Activated naive CD4-positive, alpha-beta T cell (primary cell): ENCODE results near the gene STX17.
"Not testable (repeated sequence)": the region's sequence is repeated elsewhere in the genome, so short reads cannot be mapped to it uniquely, and the experiment has no call there.

Source experiments
- DNase-seq, 4 experiments: peaks; one replicate each; lab custom pipeline; 2025; lab: John Stamatoyannopoulos, UW

STX17 gene

GRCh38 chr9:99906403-99907207 lies at the start of gene STX17:
Gene STX17, plus strand, starts transcription at chr9:99906654. Its CDS starts 8,586 bp downstream, at chr9:99915240.
- peak; percentile 45 to 84 (median 64) for DNase-seq

- DNase-seq: not testable (repeated sequence)
These were observed 48.9 kb upstream of the STX17 start for GRCh38 chr9:99857576-99857975.

- DNase-seq: no peak
These were observed 48.4 kb upstream of the STX17 start for GRCh38 chr9:99858087-99858486.

- DNase-seq: no peak
These were observed 47.0 kb upstream of the STX17 start for GRCh38 chr9:99859243-99859980.

GRCh38 chr9:99860266-99860665 lies 46.2 kb upstream of the STX17 start:
- DNase-seq: no peak

- DNase-seq: no peak
These were observed 42.5 kb upstream of the STX17 start for GRCh38 chr9:99863955-99864354.

- DNase-seq: no peak
These were observed 40.1 kb upstream of the STX17 start for GRCh38 chr9:99866398-99866797.

GRCh38 chr9:99867536-99867935 lies 38.9 kb upstream of the STX17 start:
- DNase-seq: no peak

GRCh38 chr9:99867968-99868367 lies 38.5 kb upstream of the STX17 start:
- no peak for DNase-seq

- DNase-seq: no peak
These were observed 37.6 kb upstream of the STX17 start for GRCh38 chr9:99868845-99869244.

GRCh38 chr9:99870126-99870525 lies 36.3 kb upstream of the STX17 start:
- no peak for DNase-seq

- no peak for DNase-seq
These were observed 32.9 kb upstream of the STX17 start for GRCh38 chr9:99873531-99873930.

GRCh38 chr9:99873943-99874584 lies 32.4 kb upstream of the STX17 start:
- no peak for DNase-seq

- no peak for DNase-seq
These were observed 30.3 kb upstream of the STX17 start for GRCh38 chr9:99876190-99876589.

GRCh38 chr9:99878651-99879050 lies 27.8 kb upstream of the STX17 start:
- DNase-seq: no peak

- no peak for DNase-seq
These were observed 24.7 kb upstream of the STX17 start for GRCh38 chr9:99881769-99882168.

GRCh38 chr9:99885747-99886146 lies 20.7 kb upstream of the STX17 start:
- no peak for DNase-seq

GRCh38 chr9:99889120-99889519 lies 17.3 kb upstream of the STX17 start:
- no peak for DNase-seq

GRCh38 chr9:99894826-99895225 lies 11.6 kb upstream of the STX17 start:
- DNase-seq: no peak

- DNase-seq: no peak
These were observed 10.9 kb upstream of the STX17 start for GRCh38 chr9:99895510-99895909.

GRCh38 chr9:99896119-99896518 lies 10.3 kb upstream of the STX17 start:
- no peak for DNase-seq

GRCh38 chr9:99903393-99903792 lies 3.1 kb upstream of the STX17 start:
- DNase-seq: no peak
